ENCODE results near the gene ZNF750.

- TF ChIP-seq POLR2A (IDR thresholded peaks at IDR 0.05; ENCODE audit: low read length), result no peak
- TF ChIP-seq GATA1 (IDR thresholded peaks at IDR 0.05; ENCODE audit: low read depth, low read length), result no peak
These were observed 29.0 kb downstream of the ZNF750 start for GRCh38 chr17:82810644-82811430.
